Mucosa of stomach (tissue), 1 donor: ENCODE measurements around the gene KATNAL1.

ENCODE experiments used
- H3K27me3 ChIP-seq: one replicate; pipeline ENCODE4 v1.7.0; 2013; ENCODE audit warnings: mild to moderate bottlenecking, low read length; ENCODE audit not compliant: control insufficient read depth, insufficient read depth
- H3K36me3 ChIP-seq: one replicate; pipeline ENCODE4 v1.7.0; 2013; ENCODE audit warnings: low read length; ENCODE audit not compliant: control insufficient read depth, insufficient read depth
- H3K4me1 ChIP-seq: one replicate; pipeline ENCODE4 v1.7.0; 2013; ENCODE audit warnings: mild to moderate bottlenecking, low read length; ENCODE audit not compliant: control insufficient read depth, insufficient read depth
- H3K4me3 ChIP-seq: one replicate; pipeline ENCODE4 v1.7.0; 2013; ENCODE audit warnings: low read length
- H3K9ac ChIP-seq: one replicate; pipeline ENCODE4 v1.7.0; 2013; ENCODE audit warnings: mild to moderate bottlenecking, low read length, moderate library complexity
- H3K9me3 ChIP-seq: one replicate; pipeline ENCODE4 v1.7.0; 2013; ENCODE audit warnings: mild to moderate bottlenecking, low read length, moderate library complexity; ENCODE audit not compliant: control insufficient read depth
- donor health status: Pancreatic carcinoma.

Gene KATNAL1

DNA sequence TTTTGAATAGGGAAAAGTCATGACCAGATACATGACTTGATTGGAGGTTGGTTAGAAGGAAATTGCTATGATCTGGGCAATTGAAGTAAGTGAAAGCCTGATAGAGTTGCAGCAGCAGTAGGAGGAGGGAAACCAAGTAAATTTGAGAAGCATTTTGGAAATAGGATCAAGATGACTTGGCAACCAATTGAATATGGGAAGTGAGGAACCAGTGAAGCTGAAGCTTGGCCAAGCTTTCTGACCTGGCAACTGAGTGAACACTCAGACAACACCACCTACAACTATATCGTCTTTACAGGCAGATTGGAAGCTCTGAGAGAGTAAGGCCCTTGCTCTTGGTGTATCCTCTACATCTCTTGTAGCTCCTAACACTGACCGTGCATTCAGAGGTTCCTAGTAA is 16.2 kb upstream of the KATNAL1 start:
- no peaks in the 10 kb centered on the region for H3K9me3 ChIP-seq

DNA sequence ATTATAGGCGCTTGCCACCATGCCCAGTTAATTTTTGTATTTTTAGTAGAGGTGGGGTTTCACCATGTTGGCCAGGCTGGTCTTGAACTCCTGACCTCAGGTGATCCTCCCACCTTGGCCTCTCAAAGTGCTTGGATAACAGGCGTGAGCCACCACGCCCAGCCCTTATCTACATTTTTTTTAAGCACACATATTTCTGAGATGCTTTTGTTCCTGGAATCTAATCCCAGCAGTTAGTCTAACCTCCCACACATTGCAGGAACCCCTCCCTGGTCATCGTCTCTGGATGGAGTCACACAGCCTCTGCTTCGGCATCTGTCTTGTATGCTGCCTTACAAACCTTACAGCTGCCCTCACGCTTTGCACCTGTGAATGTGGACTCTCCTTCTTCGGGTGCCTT is 15.1 kb upstream of the KATNAL1 start:
- H3K27me3 ChIP-seq: no peaks in the 10 kb centered on the region
- no peak overlapping the region for H3K4me3 ChIP-seq
- no peak overlapping the region for H3K9ac ChIP-seq
- H3K9me3 ChIP-seq: no peaks in the 10 kb centered on the region
- H3K4me1 ChIP-seq: no peaks in the 10 kb centered on the region
- no peaks in the 10 kb centered on the region for H3K36me3 ChIP-seq

More for the DNA sequence above, 16.2 kb upstream of the KATNAL1 start:
- no peaks in the 10 kb centered on the region for H3K36me3 ChIP-seq
- no peak overlapping the region for H3K9ac ChIP-seq
- H3K27me3 ChIP-seq: no peaks in the 10 kb centered on the region
- H3K4me1 ChIP-seq: no peaks in the 10 kb centered on the region
- H3K4me3 ChIP-seq: no peak overlapping the region

DNA sequence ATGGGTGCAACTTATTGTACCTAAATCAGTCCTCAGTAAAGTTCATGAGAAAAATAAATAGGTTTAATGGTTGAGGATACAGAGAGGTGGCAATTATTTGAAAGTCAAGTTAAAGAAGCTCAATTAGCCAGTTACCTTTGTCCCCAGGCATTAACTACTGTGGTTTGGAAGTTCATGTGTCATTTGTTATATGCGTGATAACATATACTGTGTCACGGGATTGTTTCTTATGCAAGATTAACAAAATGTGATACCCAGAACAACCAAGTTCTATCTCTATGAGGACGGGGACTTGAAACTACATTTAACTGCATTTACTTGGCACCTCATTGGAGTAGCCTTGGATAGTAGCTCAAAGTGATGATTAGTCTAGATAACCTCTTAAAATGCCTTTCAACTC is 13.9 kb upstream of the KATNAL1 start:
- Histone ChIP-seq H3K9me3 (no peaks in the 10 kb centered on the region), H3K9ac (no peak overlapping the region), H3K36me3 (no peaks in the 10 kb centered on the region), H3K4me3 (no peak overlapping the region), H3K27me3 (no peaks in the 10 kb centered on the region), H3K4me1 (no peaks in the 10 kb centered on the region)

DNA sequence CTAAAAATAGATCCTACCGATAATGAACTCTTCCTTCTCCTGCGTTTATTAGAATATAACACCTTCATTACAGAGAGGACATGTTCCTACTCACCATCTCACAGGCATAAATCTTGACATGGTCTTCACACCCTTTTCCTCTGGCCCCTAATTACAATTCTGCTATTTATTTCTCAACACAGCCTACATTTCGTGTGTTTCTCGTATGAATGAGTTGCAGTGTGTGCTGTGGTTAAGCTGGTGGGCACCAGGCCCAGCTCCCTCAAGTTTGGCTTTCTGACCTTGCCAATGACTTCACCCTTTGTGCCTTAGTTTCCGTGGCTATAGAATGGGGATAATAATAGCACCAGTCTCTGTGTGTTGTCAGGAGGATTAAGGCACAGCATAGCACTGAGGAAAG is 12.3 kb upstream of the KATNAL1 start:
- H3K27me3 ChIP-seq: no peaks in the 10 kb centered on the region
- no peaks in the 10 kb centered on the region for H3K9me3 ChIP-seq
- no peaks in the 10 kb centered on the region for H3K4me1 ChIP-seq
- no peaks in the 10 kb centered on the region for H3K36me3 ChIP-seq
- H3K9ac ChIP-seq: no peak overlapping the region
- no peak overlapping the region for H3K4me3 ChIP-seq

DNA sequence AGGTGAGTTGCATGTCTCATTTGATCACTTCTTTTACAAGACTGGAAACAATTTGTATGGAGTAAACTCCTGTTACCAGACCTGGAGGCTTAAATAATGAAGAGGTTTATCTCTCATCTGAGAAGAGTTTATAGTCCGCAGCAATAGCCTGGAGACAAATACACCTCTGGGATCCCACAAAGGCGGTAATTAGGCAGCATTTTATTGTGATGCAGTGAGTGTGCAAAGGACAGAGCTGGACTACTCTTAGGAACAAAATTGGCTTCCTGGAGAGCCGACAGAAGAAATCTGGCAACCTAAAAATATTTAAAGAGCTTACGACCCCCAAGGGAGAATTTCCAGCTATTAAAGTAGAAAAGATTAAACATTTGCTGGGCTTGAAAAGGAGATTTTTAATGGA is 11.8 kb upstream of the KATNAL1 start:
- Histone ChIP-seq H3K36me3 (no peaks in the 10 kb centered on the region), H3K9me3 (no peaks in the 10 kb centered on the region), H3K4me1 (no peaks in the 10 kb centered on the region), H3K27me3 (no peaks in the 10 kb centered on the region), H3K9ac (no peak overlapping the region), H3K4me3 (no peak overlapping the region)

DNA sequence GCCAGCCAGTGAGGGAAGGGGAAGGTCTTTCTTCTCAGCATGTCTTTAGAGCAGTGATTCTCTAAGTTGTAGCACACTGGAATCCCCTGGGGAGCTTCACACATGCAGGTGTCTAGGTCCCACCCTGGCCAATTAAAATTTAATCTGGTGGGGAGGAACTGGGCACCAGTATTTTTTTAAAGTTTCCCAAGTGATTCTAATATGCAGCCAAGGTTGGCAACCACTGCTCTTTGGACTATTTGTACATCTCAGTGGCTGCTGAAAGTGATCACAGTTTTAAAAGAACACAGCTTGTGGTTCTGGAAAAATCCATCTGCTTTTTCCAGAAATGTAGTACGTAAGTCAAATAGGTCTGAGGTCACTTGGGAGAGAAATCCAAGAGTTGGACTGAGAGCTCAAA is 10.7 kb upstream of the KATNAL1 start:
- no peaks in the 10 kb centered on the region for H3K27me3 ChIP-seq
- H3K9me3 ChIP-seq: no peaks in the 10 kb centered on the region
- no peak overlapping the region for H3K9ac ChIP-seq
- no peaks in the 10 kb centered on the region for H3K4me1 ChIP-seq
- no peak overlapping the region for H3K4me3 ChIP-seq
- no peaks in the 10 kb centered on the region for H3K36me3 ChIP-seq

DNA sequence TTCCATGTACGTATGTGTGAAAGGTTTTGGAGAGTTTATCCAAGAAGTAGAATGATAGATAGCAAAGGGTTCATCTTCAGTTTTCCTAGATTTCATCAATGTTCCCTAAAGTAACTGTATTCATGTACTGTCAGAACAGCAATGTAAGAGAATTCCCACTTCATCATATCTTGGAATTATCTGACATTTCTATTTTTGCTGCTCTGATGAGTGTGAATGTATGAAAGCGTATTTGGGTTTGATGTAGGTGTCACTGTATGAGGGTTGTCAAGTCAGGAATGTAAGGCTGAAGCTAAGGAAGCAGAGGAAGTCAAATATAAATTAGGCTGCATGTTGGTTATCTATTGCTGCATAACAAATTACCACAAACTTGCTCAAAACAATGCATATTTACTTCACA is 7.2 kb upstream of the KATNAL1 start:
- H3K4me1 ChIP-seq: no peaks in the 10 kb centered on the region
- no peak overlapping the region for H3K9ac ChIP-seq
- H3K36me3 ChIP-seq: no peaks in the 10 kb centered on the region

DNA sequence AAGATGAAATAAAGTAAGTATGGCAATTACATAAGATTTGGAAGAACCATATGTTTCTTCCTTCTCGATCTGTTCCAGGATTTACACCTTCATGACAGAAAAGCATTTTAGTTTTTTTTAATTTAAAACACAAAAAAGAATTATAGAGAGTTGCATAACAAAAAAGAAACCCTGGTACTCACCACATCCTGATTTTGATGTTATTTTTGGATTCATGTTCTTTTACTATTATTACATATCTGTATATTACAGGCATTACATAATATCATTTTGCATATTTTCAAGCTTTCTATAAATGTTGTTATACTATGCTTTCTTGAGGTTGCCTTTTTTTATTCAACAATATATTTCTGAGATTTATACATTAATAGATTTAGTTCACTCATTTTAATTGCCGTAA is 6.7 kb upstream of the KATNAL1 start:
- Histone ChIP-seq H3K4me1 (no peaks in the 10 kb centered on the region), H3K4me3 (no peak overlapping the region), H3K27me3 (no peaks in the 10 kb centered on the region), H3K9me3 (no peaks in the 10 kb centered on the region), H3K36me3 (no peaks in the 10 kb centered on the region), H3K9ac (no peak overlapping the region)

More for the DNA sequence above, 7.2 kb upstream of the KATNAL1 start:
- Histone ChIP-seq H3K27me3 (no peaks in the 10 kb centered on the region), H3K4me3 (no peak overlapping the region), H3K9me3 (no peaks in the 10 kb centered on the region)

DNA sequence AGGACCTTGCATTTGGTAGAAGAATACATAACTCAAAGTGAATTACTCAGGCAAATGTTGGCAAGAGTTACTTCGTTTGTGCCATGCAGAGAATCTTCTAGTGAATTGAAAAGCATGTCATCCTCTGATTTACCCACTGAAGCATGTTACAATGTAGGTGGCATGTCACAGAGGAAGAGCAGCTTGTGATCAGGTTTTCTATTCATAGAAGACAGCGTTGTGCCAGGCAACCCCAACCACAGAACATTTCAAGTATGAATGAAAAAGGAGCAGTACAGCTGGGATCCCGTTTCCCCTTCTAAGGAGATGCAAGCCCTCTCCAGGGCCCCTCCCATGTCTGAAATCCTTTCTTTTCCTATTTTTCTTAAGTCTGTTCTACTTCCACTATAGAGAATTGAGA is 6.0 kb upstream of the KATNAL1 start:
- no peaks in the 10 kb centered on the region for H3K27me3 ChIP-seq
- H3K4me3 ChIP-seq: no peak overlapping the region
- H3K9ac ChIP-seq: no peak overlapping the region
- H3K9me3 ChIP-seq: no peaks in the 10 kb centered on the region
- H3K4me1 ChIP-seq: no peaks in the 10 kb centered on the region
- no peaks in the 10 kb centered on the region for H3K36me3 ChIP-seq

DNA sequence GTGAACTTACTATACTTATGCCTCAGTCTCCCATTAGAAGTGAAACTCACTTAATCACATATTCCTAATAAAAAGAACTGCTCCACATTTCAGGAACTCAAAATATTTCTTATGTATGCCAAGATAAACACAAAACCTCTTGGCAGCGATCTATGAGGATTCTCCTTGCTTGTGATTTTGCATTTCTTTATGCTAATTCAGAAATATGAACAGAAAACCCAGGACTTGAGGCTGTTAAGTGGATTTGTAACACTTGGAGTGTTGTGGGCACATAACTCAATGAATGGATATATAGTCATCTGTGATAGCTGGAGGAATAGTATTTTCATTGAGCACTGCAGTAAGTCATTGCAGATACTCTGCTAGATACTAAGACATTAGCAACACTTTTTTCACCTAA is 5.6 kb upstream of the KATNAL1 start:
- no peaks in the 10 kb centered on the region for H3K27me3 ChIP-seq
- H3K9ac ChIP-seq: no peak overlapping the region

DNA sequence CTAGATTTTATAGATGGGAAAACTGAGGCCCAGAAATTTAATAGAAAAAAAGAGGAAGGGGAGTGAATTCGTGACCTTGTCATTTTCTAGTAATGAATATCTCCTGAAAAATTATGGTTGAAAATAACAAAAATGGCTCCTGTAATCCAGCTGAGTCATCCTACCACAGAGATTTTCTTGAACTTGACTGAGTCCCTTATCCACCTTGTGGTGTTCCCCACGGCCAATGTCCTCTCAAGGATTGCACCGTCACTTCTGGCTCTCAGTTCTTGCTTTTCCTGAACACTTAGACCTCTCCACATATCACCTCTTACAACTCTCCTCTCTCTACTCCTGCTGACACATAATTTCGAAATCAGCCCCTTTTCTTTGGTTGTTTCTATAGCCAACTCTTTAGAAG is 1.2 kb upstream of the KATNAL1 start:
- H3K4me3 ChIP-seq: no peak overlapping the region
- peaks cover 5% of the 10 kb centered on the region for H3K27me3 ChIP-seq
- no peaks in the 10 kb centered on the region for H3K36me3 ChIP-seq
- H3K9me3 ChIP-seq: no peaks in the 10 kb centered on the region
- peaks cover 11% of the 10 kb centered on the region for H3K4me1 ChIP-seq
- no peak overlapping the region for H3K9ac ChIP-seq

More for the DNA sequence above, 5.6 kb upstream of the KATNAL1 start:
- Histone ChIP-seq H3K36me3 (no peaks in the 10 kb centered on the region), H3K4me1 (peaks cover 1% of the 10 kb centered on the region), H3K9me3 (no peaks in the 10 kb centered on the region), H3K4me3 (no peak overlapping the region)

DNA sequence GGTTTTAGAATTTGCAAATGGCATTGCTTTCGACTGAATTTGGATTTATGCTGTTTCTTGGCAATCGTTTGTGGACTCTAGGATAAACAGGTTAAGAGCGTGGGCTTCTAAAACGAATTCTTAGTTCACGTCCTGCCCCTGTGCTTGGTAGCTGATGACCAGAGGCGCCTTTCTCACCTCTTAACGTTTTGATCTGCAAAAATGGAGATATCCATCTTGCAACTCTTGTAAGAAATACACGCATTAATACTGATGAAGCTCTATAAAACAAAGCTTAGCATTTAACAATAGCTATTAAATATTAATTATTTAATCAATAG is 580 bp upstream of the KATNAL1 start:
- peak overlapping the region; percentile 78 for H3K9ac ChIP-seq
- peaks cover 11% of the 10 kb centered on the region for H3K4me1 ChIP-seq
- H3K27me3 ChIP-seq: peaks cover 5% of the 10 kb centered on the region
- H3K36me3 ChIP-seq: no peaks in the 10 kb centered on the region
- H3K9me3 ChIP-seq: no peaks in the 10 kb centered on the region
- peak overlapping the region; percentile 88 for H3K4me3 ChIP-seq

DNA sequence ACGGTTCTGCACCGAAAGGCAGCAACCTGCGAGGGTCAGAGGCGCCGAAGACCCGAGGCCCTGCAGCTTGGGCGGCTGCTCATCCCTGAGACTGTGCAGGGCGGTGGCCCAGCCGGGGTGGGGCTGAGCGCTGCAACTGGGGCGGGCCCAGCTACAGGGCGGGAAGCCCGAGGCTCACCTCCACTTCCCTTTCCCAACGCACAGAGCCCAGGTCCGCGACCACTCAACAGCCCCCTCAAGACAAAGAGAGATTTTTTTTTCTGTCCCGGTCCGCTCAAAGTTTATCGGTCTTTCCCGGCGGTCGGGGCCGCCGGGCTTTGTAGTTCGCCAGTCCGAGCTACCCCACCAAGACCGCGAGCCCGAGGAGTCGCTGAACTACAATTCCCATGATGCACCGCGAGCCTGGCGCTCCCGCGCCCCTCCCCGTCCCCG is 573 bp downstream of the KATNAL1 start:
- Histone ChIP-seq H3K4me3 (peak overlapping the region; percentile 88), H3K27me3 (peaks cover 5% of the 10 kb centered on the region), H3K36me3 (no peaks in the 10 kb centered on the region), H3K4me1 (peaks cover 11% of the 10 kb centered on the region), H3K9ac (peak overlapping the region; percentile 78), H3K9me3 (no peaks in the 10 kb centered on the region)
